ENCODE results near the gene SYT7.
"Not testable (repeated sequence)": the region's sequence is repeated elsewhere in the genome, so short reads cannot be mapped to it uniquely, and the experiment has no call there.

Gene SYT7

GRCh38 chr11:61617515-61617914, 36.6 kb upstream of the SYT7 start:
- TF ChIP-seq CTCF (IDR thresholded peaks at IDR 0.05; ENCODE audit: low read depth, low read length) = no peak
- TF ChIP-seq POLR2A (IDR thresholded peaks at IDR 0.05; ENCODE audit: extremely low read depth, insufficient read length) = no peak
- TF ChIP-seq MAX (IDR thresholded peaks at IDR 0.05; ENCODE audit: low read depth, low read length) = no peak
- no peak for TF ChIP-seq MYC (IDR thresholded peaks at IDR 0.05; ENCODE audit: low read depth, low read length)
- no peak for DNase-seq (ENCODE audit: low read depth)
- H3K4me3 ChIP-seq (ENCODE audit: low read depth, low read length) = no peak overlapping the region

GRCh38 chr11:61616434-61616833, 35.6 kb upstream of the SYT7 start:
- no peak for DNase-seq (ENCODE audit: low read depth)
- no peak for TF ChIP-seq MAX (IDR thresholded peaks at IDR 0.05; ENCODE audit: low read depth, low read length)
- no peak for TF ChIP-seq MYC (IDR thresholded peaks at IDR 0.05; ENCODE audit: low read depth, low read length)
- no peak for TF ChIP-seq POLR2A (IDR thresholded peaks at IDR 0.05; ENCODE audit: extremely low read depth, insufficient read length)
- no peak overlapping the region for H3K4me3 ChIP-seq (ENCODE audit: low read depth, low read length)

- not testable (repeated sequence) for DNase-seq (ENCODE audit: low read depth); H3K4me3 ChIP-seq (ENCODE audit: low read depth, low read length)
These were observed 33.9 kb upstream of the SYT7 start for GRCh38 chr11:61614782-61615181.

- TF ChIP-seq CTCF (IDR thresholded peaks at IDR 0.05; ENCODE audit: low read depth, low read length) = no peak
- no peak for TF ChIP-seq POLR2A (IDR thresholded peaks at IDR 0.05; ENCODE audit: extremely low read depth, insufficient read length)
- no peak for TF ChIP-seq MYC (IDR thresholded peaks at IDR 0.05; ENCODE audit: low read depth, low read length)
- no peak overlapping the region for H3K4me3 ChIP-seq (ENCODE audit: low read depth, low read length)
- DNase-seq (ENCODE audit: low read depth) = no peak
These were observed 33.0 kb upstream of the SYT7 start for GRCh38 chr11:61613870-61614269.

- DNase-seq (ENCODE audit: low read depth) = no peak
- TF ChIP-seq CTCF (IDR thresholded peaks at IDR 0.05; ENCODE audit: low read depth, low read length) = no peak
- no peak for TF ChIP-seq MAX (IDR thresholded peaks at IDR 0.05; ENCODE audit: low read depth, low read length)
- no peak for TF ChIP-seq MYC (IDR thresholded peaks at IDR 0.05; ENCODE audit: low read depth, low read length)
- no peak for TF ChIP-seq POLR2A (IDR thresholded peaks at IDR 0.05; ENCODE audit: extremely low read depth, insufficient read length)
- H3K4me3 ChIP-seq (ENCODE audit: low read depth, low read length) = no peak overlapping the region
These were observed 32.2 kb upstream of the SYT7 start for GRCh38 chr11:61613051-61613450.

GRCh38 chr11:61611309-61611708, 30.4 kb upstream of the SYT7 start:
- no peak for DNase-seq (ENCODE audit: low read depth)
- no peak overlapping the region for H3K4me3 ChIP-seq (ENCODE audit: low read depth, low read length)
- TF ChIP-seq POLR2A (IDR thresholded peaks at IDR 0.05; ENCODE audit: extremely low read depth, insufficient read length) (no peak), MAX (IDR thresholded peaks at IDR 0.05; ENCODE audit: low read depth, low read length) (no peak), CTCF (IDR thresholded peaks at IDR 0.05; ENCODE audit: low read depth, low read length) (no peak), MYC (IDR thresholded peaks at IDR 0.05; ENCODE audit: low read depth, low read length) (no peak)

GRCh38 chr11:61610905-61611304, 30.0 kb upstream of the SYT7 start:
- TF ChIP-seq MAX (IDR thresholded peaks at IDR 0.05; ENCODE audit: low read depth, low read length) (no peak), POLR2A (IDR thresholded peaks at IDR 0.05; ENCODE audit: extremely low read depth, insufficient read length) (no peak), MYC (IDR thresholded peaks at IDR 0.05; ENCODE audit: low read depth, low read length) (no peak), CTCF (IDR thresholded peaks at IDR 0.05; ENCODE audit: low read depth, low read length) (no peak)
- no peak overlapping the region for H3K4me3 ChIP-seq (ENCODE audit: low read depth, low read length)
- DNase-seq (ENCODE audit: low read depth) = no peak

Measured in NB4 (cell line).